Measurements from ENCODE around the gene CPNE4. TPM values are rescaled to one million over a fixed set of nuclear protein-coding genes. Genes with fewer than 3 reads are reported as not detected.

CPNE4 gene
- polyA plus RNA-seq, 3 donors, result 0.01 to 0.46 (median 0.34) TPM

DNA sequence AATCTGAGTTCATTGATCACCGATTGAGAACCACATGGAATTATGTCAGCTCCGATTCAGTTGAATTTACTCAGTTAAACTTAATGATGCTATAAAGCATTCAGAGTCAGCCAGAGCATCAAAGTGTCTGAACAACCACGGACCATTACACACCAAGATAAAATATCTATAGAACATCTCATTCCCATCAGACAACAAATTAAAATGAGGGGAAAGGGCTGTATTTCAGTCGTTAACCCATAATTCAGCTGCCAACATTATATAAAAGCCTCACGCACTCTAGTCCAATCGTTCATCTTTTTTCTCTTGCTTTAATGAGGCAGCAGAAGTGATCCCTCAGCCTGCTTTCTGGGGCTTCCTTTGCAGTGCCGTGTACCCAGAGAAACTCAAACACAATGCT lies 11.9 kb downstream of the CPNE4 start:
- WGBS, 3 donors, result 65 to 79% (median 71%) methylated on average over 7 of the region's 7 CpGs
- H3K27ac ChIP-seq (ENCODE audit: low read depth, low read length), result no peak overlapping the region

DNA sequence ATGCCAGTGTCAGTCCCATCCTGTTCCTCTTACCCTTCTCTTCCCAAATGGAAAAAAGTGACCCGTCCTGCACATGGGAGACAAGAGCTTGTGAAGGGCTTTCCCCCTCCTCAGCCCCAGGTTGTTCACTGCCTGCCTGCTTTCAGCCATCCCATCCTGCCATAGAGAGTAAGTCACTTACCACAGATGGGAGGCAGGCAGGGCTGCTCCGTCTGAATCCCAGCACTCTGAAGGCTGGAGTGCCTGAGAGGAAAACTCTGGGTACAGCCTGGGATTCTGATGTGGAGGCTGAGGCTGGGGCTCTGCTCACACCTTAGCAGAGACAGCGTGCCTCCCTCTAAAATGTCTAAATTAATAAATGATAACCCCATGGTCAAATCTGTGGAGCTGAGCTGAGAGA lies 14.8 kb downstream of the CPNE4 start:
- H3K27ac ChIP-seq (ENCODE audit: low read depth, low read length), result no peak overlapping the region
- WGBS, 3 donors, result 35 to 37% (median 35%) methylated on average over 3 of the region's 3 CpGs

DNA sequence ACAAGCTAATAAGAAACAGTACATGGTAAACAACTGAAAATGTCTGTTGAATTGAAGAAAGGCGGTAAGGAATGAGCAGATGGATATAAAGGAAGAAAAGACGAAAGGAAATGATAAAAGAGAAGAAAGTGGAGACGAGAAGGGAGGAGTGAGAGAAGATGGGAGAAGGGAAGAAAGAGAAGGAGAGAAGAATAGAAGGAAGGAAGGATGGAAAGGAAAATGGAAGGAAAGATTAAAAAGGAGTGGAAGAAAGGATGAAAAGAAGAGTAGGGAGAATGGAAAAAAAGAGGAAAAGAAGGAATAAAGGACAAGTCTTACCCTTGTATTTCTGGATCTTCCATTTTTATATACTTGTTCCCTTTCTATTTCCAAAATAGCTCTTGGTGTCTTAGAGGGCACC lies 17.7 kb downstream of the CPNE4 start:
- no peak overlapping the region for H3K27ac ChIP-seq (ENCODE audit: low read depth, low read length)
- WGBS, 3 donors, result 77 to 93% (median 87%) methylated on average over 3 of the region's 3 CpGs

DNA sequence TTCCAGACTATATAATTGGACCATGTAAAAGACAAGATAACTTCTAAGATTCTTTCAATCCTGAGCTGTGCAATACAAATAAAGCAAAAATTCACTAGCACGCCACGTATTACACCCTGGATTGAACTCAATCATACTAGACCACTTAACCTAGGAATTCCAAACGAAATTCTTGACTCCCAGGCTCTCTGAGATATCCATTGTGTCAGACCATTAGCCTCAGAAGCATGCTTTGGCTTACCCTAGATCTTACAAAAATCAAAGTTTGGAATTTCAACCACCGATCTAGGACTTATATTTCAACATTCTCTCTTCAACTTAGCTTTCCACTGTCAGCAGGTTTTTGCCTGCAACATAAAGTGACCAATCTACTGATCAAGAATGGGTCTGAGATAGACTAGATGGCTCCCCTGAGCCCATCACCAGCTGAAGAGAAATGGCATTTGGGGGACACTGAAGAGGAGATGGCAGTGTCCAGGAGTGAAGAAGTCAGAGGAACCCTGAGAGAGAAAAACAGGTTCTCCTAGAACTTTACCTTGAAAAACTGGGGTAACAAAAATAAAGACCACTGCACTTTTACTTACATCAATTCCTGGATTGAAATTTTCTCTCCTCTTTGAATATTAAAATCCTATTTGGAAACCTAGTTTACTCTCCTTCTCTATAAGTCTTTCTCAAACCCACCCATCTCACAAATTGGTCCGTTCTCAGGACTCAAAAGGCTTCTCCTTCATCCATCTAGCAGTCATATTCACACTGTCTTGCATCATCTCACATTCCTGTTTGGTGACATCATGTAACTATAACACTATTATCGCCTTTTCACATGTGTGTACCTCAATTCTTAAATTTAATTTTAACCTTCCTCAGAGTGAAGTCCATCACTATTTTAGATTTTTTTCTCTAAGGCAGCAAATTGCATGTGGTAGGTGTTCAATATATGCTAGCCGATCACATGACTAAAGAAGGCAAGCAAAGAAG lies 18.5 kb downstream of the CPNE4 start:
- H3K27ac ChIP-seq (ENCODE audit: low read depth, low read length), result no peak overlapping the region
- 60 to 69% (median 68%) methylated on average over 7 of the region's 7 CpGs for WGBS, 3 donors

DNA sequence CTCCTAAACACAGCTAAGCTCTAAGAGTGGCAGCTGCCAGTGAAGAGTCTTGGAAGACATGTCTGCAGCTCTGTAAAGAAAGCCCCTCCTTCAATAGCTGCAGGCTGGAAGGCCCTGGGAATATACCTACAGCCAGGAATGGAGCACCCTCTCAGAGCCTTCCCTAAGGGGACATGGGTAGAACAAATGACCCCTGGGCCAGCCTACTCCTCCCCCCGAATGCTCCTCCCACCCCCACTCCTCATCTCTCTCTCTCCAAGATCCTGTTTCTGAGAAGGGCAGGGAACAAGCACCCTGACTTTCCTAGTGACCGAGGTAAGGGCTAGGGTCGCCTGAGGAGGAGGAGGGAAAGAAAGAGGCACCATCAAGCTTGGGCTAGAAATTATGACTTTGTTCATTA lies 20.7 kb downstream of the CPNE4 start:
- H3K27ac ChIP-seq (ENCODE audit: low read depth, low read length), result no peak overlapping the region
- 45 to 66% (median 59%) methylated on average over 2 to 3 of the region's 3 CpGs for WGBS, 3 donors

DNA sequence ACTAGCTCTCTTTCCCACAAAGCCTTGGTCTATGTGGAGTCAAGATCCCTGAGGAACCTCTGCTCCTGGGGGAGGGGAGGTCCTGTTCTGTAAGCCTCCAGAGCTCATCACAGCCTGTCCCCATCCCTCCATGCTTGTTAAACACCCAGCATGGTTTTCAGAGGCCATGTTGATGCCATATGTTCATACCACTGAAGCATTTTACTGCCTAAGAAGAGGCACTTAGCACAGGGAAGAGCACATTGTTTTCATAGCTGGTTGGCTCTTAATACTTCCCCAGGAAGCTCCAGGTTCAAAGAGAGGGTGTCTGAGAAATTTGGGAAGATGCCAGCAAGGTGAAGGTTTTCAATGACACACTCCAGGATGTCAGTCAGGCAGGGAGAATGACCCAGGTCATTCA lies 25.6 kb downstream of the CPNE4 start:
- no peak overlapping the region for H3K27ac ChIP-seq (ENCODE audit: low read depth, low read length)

DNA sequence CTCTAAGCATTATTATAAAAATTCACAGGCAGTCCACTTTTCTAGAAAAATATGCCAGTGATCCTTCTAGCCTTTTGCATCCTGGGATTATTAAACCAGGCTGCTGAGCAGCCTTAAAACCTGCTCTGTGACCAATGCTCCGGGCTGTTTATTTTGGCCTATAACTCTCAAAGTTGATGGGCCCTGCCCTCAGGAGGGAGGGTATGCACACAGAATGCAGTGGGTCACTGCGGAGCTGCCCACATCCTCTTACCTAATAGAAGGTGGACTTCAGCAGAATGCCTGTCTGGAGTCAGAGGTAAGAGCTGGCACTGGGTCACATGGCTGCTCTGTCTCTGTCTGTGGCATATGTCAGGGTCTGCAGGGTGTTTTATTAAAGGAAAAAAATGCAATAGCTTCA lies 26.0 kb downstream of the CPNE4 start:
- 31 to 34% (median 31%) methylated on average over 2 of the region's 2 CpGs for WGBS, 3 donors
- no peak overlapping the region for H3K27ac ChIP-seq (ENCODE audit: low read depth, low read length)

DNA sequence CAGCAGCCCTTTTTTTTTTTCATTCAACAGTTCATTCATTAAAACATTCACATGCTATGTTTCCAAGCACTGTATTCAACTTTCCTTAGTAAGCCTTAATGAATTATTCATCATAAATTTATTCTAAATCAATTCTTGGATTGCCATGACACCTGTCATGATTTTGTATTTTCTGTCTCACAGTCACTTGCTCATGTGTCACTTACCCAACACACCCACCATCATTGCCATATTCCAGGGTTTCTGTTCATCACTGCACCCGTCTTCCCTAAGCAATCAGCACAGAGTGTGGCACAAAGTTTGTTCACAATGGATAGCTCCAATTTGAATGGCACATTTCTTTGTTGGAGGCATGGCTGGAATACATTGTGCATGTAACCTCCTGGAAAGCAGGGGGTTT lies 27.2 kb downstream of the CPNE4 start:
- 0 to 30% (median 27%) methylated on average over 1 of the region's 1 CpG for WGBS, 3 donors
- no peak overlapping the region for H3K27ac ChIP-seq (ENCODE audit: low read depth, low read length)

DNA sequence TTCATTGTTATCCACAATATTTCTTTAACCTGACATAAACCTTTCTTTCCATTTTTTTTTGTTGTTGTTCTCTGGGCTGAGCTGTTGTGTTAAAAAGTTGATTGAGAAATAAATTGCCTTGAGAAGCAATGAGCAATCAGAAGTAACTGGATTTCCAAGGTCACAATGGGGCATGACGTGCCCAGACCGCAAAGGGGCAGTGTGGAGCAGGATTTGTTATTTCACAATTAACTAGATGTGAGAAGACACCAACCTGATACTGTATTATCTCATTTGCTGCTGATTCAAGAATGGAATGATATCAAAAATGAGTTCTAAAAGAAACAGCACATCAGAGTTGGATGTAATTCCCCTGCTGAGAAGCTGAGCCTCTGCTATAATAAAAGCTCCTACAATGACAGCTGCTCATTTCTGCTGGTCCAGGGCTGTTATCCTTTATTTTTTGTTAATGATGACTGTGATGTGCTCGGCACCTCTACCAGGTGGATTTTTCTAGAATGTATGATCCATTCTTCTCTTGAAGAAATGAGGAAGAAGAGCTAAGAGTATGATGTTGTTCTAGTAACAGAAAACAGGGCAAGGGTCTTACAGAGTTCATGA lies 28.1 kb downstream of the CPNE4 start:
- no peak overlapping the region for H3K27ac ChIP-seq (ENCODE audit: low read depth, low read length)
- 18 to 39% (median 34%) methylated on average over 3 of the region's 3 CpGs for WGBS, 3 donors

DNA sequence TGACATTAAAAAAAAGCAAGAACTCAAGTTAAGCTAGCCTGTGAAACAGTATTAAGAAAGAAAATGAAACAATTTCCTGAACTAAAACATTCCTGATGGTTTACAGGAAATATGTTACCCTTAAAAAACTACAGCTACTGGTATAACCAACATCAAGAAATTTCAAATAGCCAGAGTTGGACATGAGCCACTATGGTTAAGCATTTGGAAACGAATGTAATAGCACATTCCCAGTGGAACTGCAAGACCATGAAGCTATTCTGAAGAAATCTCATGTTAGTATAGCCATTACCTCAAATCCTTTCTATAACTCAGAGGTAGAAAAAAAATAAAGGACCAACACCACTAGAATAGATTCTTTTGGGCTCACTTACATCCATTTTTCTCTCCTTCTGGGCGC lies 30.2 kb downstream of the CPNE4 start:
- 46 to 54% (median 46%) methylated on average over 2 of the region's 2 CpGs for WGBS, 3 donors
- no peak overlapping the region for H3K27ac ChIP-seq (ENCODE audit: low read depth, low read length)

DNA sequence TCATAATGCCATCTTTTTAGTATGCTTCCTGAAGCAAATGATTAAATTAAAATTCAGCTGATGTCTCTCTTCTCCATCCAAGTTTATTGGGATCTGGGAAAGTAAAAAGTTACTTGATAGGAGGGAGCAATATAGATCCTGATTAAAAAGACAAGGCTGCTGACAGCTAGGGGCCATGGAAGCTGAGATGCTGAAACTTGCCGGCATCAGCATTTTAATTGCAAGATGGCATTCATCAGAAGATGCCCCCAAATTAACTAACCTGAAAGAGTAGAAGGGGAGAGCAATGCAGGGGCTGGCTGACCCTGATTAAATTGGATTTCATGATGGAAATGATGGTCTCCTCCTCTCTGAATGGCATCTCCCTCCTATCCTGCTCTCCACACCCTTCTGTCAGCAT lies 31.1 kb downstream of the CPNE4 start:
- no peak overlapping the region for H3K27ac ChIP-seq (ENCODE audit: low read depth, low read length)
- WGBS, 3 donors, result 70 to 93% (median 82%) methylated on average over 1 of the region's 1 CpG

DNA sequence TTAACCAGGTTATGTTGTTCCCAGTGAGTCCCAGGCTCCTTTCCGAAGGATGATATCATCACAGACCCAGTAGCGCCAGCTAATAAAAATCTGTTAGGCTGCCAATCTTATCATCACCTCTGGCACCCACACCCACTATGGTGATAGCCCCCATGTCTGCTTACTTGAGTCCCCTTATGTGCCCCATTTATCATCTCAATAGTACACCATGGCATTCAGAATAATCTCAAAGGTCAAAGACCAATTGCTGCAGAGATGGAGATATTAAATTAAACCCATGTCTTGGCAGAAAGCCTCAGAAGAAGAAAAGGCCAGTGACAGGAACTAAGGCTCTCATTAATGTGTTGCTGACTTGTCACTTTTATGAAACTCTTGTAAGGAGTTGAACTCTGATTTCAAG lies 32.8 kb downstream of the CPNE4 start:
- 74 to 87% (median 77%) methylated on average over 2 of the region's 2 CpGs for whole genome bisulfite sequencing, 3 donors
- H3K27ac ChIP-seq (ENCODE audit: low read depth, low read length), result no peak overlapping the region

DNA sequence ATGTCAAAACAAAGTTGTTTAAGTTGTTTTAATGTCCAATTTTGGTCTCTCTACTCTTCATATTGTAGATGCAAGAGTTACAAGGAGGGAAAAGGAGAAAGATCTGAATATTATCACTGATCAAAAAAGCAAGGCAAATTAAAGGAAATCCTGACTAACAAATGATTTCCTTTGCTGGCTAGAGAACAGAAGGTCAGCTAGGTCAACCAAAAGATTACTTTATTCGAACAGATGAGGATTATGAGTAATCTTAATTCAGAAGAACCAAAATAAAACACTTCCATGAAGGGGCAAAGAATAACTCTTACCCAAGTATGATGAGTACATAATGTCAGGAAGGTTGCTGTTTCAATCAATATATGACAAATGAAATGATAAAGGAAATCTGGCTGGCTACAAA lies 33.8 kb downstream of the CPNE4 start:
- no peak overlapping the region for H3K27ac ChIP-seq (ENCODE audit: low read depth, low read length)
- 31 to 70% (median 47%) methylated on average over 1 of the region's 1 CpG for WGBS, 3 donors

DNA sequence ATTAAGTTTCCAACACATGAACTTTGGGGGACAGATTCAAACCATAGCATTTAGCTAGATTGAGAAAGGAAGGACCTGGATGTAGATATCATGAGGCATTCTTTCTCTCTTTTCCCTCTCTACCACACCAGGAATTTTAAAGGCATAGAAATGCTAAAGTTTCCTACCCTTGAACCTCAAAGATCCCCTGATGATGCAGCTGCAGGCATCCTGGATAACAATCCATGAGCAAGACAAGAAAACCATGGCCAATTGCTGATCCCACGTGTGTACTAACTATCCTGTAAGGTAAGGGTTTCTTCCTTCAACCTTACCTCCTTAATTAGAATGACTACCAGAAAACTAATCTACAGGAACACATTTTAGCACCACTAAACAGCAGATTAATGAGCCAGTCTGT lies 36.8 kb downstream of the CPNE4 start:
- no peak overlapping the region for H3K27ac ChIP-seq (ENCODE audit: low read depth, low read length)
- 22 to 35% (median 29%) methylated on average over 1 of the region's 1 CpG for WGBS, 3 donors

DNA sequence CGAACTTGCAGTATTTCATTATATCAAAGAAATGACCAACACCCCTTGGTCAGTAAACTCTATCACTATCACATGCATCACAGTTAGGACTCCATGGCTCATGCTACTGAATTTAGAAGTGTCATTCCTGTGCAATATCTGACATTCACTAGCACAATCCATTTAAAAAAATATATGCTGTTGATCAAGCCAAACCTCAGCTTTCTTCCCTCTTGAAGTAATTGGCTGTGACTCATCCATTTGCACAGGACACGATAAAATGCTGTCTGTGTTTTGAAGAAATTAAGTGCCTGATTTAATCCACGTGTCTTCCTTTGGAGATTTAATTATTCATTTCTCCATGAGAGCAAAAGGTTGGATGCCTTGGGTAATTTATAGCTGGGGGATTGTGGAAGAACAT lies 38.9 kb downstream of the CPNE4 start:
- 65 to 79% (median 77%) methylated on average over 3 of the region's 3 CpGs for WGBS, 3 donors
- no peak overlapping the region for H3K27ac ChIP-seq (ENCODE audit: low read depth, low read length)

DNA sequence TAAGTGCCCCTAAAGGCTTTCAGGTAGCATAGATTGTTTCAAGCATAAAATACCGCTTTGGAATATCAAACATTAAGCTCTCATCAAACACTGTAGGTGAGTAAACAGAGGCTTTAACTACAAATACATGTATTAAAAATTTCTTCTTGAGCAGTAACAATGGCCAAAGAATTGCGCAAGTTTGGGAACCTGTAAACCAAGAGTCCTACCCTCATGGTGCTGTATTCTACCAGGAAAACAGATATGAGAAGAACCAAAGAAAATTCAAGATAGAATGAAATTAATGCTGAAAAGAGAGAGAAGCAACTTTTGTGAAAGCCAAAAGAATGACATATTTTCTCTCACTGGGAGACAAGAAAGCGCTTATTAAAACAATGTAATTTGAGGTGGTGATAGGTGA lies 45.5 kb downstream of the CPNE4 start:
- H3K27ac ChIP-seq (ENCODE audit: low read depth, low read length), result no peak overlapping the region
- 91 to 98% (median 94%) methylated on average over 1 to 3 of the region's 3 CpGs for WGBS, 3 donors

DNA sequence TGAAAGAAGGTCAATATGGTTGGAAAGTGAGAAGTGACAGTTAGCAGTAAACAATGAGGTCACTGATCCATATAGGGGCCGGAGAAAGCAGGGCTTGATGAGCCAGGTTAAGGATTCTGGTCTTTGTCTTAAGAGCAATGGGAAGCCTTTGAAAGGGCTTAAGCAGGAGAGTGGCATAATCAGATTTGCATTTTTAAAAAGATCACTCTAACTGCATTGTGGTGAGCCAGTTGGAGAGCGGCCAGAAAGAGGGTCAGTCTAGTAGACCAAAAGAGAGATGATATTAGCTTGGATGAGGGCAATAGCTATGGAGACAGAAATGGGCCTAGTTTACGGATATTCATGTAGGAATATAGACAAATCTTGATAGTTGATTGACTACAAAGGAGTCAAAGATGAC lies 46.6 kb downstream of the CPNE4 start:
- no peak overlapping the region for H3K27ac ChIP-seq (ENCODE audit: low read depth, low read length)
- WGBS, 3 donors, result 66 to 81% (median 81%) methylated on average over 3 of the region's 3 CpGs

DNA sequence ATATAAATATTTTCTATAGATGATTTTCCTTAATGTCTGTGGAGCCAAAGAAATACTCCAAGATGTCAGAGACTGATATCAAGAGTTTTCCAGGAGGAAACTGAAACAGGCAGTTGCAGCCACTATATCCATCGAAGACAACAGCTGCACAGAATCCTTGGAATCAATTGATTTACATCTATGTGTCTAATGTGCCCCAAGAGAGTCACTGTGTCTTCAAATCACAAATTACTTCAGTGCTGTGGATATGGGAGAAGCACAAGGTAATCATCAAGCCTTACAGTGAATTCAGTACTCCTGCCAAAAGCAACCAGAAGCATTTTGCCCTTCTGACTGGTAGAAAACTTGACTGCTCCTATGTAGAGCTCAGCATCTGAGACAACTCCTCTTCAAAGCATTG lies 51.1 kb downstream of the CPNE4 start:
- WGBS, 3 donors, result 60 to 81% (median 77%) methylated on average over 1 of the region's 1 CpG
- H3K27ac ChIP-seq (ENCODE audit: low read depth, low read length), result no peak overlapping the region

DNA sequence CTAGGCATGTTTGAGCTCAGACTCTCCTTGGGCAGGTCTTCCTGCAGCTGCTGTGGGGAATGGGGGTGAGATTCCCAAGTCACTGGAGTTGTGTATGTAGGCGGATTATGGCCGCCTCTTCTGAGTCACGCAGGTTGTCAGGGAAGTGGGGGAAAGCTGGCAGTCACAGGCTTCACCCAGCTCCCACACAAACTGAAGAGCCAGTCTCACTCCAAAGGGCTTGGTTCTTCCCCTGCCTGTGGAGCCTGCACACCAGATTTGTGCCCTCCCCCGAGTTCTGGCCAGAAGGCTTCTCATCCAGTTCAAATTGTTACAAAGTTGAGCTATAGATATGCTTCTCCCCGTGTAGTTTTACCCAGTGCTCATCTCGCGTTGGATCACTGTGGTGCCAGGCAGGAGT lies 53.5 kb downstream of the CPNE4 start:
- H3K27ac ChIP-seq (ENCODE audit: low read depth, low read length), result no peak overlapping the region
- WGBS, 3 donors, result 81 to 90% (median 88%) methylated on average over 7 of the region's 7 CpGs

DNA sequence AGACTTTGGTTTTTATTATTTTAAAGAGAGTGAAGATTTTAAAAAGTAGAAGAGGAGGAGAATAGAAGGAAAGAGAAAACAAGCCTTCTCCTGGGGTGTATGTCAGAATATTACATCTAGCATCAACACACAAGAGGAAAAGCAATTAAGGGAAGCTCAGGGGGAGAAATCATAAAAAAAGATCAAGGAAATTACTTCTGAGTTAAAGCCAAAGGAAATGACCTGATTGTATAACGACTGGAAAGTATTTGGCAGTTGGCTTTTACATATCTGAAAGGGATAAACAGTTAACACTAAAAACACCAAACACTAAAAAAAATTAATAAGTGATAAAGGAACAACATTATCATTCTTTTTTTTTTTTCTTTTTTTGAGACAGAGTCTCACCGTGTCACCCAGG lies 58.4 kb downstream of the CPNE4 start:
- no peak overlapping the region for H3K27ac ChIP-seq (ENCODE audit: low read depth, low read length)
- 29 to 37% (median 35%) methylated on average over 2 of the region's 2 CpGs for WGBS, 3 donors

All from adipose tissue (tissue), 3 donors.